GM21737 (cell line): ENCODE results near the gene TTC39B.
"Not testable (repeated sequence)": the region's sequence is repeated elsewhere in the genome, so short reads cannot be mapped to it uniquely, and the experiment has no call there.

Experiments
- ATAC-seq: cut with Tn5 transposase; IDR thresholded peaks from one replicate; pipeline ENCODE4 v1.9.1; 2021; ENCODE audit warnings: mild to moderate bottlenecking, moderate library complexity; ENCODE audit not compliant: unreplicated experiment

TTC39B gene

DNA sequence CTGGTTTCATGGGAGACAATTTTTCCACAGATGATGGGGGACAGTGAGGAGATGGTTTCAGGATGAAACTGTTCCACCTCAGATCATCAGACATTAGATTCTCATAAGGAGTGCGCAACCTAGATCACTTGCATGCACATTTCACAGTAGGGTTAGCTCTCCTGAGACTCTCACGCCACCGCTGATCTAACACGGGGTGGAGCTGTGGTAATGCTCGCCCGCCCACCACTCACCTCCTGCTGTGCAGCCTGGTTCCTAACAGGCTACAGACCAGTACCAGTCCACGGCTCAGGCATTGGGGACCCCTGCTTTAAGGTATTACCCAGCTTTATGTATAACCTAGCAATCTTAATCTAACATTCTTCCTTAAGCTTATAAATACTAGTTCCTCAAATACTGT lies 35.6 kb downstream of the TTC39B start:
- no peak for ATAC-seq

DNA sequence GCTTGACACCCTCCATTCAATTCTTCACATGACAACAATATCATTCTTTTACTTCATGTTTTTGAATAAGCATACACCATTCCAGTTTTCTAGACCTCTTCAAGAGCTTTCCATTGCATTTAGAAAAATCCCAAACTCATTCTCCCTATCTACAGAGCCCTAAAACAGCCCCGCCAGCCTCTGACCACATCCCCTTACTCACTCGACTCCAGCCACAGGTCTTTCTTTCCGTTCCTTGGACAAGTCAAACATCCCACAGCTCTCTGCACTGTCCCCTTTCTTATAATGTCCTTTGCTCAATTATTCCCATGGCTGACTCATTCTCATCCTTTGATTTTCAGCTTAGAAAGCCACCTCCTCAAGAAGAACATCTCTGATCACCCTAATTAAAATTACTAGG lies 38.2 kb downstream of the TTC39B start:
- ATAC-seq: no peak

DNA sequence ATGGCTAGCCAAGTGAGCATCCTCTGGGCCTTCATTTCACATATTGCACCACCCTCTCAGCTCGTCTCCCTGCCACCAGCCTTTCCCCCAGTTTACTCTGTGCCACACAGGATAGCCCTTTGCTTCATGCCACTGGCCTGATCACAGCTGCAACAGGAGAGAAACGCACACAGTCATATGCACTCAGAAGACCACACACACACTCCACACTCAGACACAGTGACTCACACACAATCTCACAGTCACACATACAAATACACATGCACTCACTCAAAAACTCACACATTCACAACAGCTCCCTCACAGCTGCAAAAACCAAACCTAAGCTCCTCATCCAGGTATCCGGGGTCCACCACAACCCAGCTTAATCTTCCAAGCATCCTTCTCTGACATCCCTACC lies 38.7 kb downstream of the TTC39B start:
- no peak for ATAC-seq

DNA sequence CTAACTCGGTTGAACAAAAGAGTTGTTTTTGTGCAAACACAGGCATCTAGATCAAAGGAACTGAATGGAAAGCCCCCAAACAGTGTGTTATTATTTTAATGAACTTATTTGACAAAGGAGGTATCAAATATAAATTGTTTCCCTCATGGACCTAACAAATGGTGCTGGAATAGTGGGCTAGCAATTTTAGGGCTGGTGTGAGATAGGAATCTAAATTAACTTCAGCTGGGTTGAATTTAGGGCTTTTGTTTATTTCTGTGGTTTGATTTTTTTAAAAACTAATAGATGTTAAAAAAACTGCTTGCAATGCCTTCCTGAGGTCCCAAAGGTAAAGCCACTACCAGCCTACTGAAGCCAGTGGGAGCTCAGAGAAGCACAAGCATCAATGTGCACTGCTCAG lies 42.1 kb downstream of the TTC39B start:
- ATAC-seq: no peak

DNA sequence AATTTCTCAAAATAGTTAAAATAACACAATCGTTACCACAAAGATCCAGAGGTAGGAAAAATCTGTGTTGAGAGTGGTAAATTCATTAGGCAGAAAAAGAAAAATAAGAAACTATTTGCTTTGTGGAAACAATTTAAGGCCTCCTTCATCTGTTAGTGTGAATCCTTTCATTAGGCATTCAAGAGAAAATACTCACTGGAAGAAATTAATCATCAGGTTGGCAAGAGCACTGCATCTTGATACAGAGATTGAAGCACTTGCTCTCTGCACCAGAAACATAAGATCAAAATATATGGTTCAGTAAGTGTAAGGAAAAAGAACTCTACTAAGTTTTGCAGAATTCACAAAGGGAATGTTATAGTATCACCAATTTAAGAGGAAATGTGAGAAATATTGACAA lies 44.4 kb downstream of the TTC39B start:
- no peak for ATAC-seq

DNA sequence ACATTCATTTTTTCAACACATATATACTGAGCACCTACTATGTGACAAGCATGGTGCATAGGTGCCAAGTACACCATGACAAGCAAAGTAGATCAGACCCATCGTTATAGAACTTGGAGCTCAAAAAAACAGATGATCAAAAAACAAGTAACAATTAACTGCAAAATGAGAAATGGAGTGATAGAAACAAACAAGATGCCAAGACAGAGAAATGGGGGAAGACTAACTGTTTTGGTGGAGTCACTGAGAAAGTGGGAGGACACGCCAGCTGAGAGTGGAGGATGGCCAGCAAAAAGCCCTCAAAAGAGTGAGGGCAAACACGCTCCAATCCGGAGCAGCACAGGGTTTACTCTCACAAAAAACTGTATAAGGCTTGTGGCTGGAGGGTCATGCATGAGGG lies 50.6 kb downstream of the TTC39B start:
- no peak for ATAC-seq

DNA sequence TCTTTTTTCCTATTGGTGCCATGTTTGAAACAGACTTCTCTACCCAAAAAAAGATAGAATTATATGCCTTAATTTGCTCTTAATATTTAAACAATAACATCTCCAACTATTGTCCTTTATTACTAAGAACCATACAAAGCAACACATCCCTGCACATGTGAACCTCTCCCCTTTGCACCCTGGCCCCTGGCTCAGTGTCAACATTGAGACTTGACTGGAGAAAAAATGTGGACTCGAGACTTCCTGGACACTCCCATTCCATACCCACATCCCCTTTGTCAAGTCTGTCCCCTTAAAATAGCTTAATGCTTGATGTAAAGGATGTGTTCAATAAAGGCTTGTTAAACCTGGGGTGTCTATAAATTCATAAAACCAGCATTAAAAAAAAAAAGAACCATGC lies 53.2 kb downstream of the TTC39B start:
- ATAC-seq: no peak

DNA sequence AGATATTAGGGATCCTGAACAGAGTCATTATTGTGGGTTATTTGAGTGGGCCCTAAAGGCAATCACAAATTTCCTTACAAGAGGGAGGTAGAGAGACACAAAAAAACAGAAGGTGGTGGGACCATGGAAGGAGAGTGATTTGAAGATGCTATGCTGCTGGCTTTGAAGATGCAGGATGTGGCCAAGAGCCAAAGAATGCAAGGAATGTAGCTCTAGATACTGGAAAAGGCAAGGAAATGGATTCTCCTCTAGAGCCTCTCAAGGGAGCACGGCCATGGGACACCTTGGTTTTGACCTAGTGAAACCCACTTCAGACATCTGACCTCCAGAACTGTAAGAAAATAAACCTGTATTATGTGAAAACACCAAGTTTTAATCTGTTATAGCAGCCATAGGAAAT lies 53.8 kb downstream of the TTC39B start:
- no peak for ATAC-seq

DNA sequence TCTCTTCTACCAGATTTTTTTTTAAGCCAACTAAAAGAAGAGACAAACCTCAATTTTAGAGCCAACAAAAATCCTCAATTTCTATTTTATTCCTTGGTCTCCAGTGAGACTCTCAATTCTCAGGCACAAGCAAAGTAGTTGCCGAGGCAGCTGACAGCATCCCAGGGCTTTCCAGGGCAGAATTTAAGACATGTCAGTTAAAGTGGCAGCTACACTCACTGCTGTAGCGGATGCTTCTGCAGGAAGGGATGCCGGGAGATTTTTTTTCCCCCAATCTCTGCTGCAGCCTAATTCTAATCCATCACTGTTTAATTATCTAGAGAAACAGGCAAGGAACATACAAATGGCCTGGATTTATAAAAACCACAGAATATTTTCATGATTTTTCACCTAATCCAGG lies 57.0 kb downstream of the TTC39B start:
- no peak for ATAC-seq

DNA sequence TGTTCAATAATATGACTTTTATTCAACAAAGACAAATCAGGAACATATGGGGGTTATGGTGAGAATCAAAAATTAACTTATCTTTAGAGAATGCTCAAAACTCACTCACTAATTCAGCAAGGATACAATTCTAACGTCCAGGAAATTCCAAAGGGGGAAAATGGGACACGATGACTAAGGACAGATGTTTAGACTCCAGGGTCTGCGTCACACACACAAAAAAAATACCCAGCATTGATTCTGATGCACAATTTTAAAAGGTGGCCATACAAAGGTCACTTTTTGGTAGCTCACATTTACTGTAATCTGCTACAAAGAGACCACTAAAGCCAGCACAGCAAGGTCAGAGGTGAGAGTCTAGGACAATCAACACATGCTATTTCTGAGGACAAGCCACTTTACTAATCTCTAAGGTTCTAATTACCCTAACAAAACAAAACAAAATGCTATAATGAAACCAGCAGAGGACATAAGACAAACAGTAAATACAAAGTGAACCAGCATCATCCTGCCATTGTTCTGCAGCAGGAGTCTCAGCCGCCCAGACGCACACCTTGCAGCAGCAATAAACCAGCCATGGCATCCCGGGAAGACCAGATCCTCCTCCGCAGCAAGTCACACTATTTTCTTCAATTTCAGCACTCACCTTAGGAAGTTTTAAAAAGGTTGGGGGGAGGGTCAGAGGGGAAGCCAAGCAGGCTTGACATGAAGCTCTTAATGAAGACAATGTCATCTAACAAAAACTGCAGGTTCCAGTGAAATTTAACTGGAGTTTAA lies 57.8 kb downstream of the TTC39B start:
- no peak for ATAC-seq

DNA sequence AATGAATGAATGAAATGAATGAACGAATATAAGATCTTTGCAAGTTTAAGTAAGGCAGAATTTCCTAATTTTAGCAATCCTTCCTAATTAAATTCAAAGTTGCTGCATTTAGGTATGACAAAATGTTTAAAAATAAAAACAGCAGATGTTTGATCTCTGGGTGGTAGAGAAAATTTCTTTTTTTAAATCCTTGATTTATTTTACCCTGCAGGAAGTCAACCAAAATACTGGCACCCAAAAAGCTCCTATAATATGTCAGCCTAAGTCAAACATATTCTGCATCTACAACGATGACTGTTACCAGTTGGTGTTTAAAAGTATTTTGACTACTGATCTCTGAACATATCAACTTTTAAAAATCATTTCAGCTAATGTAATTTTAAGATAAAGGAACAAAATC lies 58.4 kb downstream of the TTC39B start:
- no peak for ATAC-seq

DNA sequence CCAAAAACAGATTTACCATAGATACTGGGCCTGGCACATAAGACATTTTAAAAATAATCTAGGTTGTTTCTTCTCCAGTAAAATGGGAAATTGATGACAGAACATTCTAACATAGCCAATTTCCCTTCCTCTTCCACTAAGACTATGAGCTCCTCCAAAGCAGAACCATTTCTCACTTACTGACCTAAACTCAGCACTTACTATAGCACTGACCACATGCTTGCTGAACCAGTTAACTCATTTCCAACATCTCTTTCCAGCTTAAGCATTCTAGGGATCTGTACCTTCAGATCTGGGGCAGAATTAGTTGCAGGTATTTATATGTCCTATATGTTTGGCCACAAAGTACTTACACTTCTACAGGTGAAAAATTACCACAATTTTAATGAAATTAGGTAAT lies 58.9 kb downstream of the TTC39B start:
- no peak for ATAC-seq

DNA sequence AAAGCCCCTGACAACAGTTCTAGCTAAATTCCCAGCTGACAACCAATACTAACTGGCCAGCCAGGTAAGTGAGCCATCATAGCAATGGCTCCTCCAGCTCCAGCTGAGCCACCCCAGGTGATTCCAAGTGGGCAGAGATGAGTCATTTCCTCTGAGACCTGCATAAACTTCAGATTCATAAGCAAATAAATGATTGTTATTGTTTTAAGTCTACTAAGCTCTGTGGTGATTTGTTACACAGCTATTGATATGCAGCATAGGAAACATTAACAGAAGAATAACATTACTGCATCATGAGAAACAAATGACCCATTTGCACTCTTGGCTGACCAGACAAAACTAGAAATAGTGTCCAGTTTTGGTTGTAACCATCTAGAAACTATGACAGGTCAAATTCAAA lies 60.3 kb downstream of the TTC39B start:
- no peak for ATAC-seq

DNA sequence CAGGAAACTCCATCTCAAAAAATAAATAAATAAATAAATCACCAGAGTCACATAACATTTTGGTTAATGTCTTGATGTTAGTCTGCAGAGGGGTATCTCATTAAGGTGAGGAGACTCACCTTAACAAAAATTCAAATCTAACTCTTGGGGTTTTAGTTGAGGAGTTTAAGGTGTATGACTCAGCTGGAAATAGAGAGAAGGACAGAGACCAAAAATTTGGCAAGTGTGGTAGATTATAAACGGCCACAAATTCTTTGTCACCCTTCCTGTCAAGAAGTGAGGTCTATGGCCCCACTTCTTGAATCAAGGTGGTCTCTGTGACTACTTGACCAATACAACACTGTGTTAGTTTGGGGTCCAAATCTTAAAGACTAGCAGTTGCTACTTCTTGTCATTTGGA lies 60.8 kb downstream of the TTC39B start:
- ATAC-seq: no peak

DNA sequence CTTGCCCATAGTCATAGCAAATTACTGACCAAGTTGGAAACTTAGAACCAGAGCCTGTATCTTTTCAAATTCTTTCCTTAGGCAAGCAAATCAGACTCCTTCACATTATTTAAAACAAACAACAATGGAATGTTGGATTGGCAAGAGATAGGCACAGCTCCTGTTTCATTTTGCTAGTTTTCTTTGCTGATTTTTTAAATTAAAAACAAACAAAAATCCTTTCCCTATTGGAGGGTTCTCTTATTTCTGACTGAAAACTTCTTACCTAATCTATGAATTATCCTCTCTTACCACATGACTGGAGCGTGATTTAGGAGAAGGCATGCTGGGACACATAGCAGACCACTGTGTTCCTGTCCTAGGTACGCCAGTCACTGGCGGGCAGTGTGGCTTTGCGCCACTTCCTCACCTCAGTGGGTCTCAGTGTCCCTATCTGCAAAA lies 63.0 kb downstream of the TTC39B start:
- no peak for ATAC-seq

DNA sequence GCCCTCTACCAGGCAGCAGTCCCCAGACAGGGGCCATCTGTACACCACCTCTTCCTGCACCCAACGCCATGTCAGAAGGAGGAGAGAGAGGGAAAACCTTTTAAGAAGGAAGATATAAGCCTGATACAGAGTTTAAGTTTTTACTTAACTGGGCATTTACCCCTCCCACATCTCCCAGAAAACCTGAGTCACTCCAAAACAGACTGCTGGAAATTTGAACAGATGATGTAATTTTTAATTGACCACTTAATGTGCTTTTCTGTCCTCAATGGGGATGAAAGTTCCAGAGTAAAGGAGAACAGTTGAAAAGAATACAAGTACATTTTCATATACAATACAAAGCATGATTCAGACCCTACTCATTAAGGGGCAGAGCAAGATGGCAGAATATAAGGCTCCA lies 63.9 kb downstream of the TTC39B start:
- ATAC-seq: no peak

DNA sequence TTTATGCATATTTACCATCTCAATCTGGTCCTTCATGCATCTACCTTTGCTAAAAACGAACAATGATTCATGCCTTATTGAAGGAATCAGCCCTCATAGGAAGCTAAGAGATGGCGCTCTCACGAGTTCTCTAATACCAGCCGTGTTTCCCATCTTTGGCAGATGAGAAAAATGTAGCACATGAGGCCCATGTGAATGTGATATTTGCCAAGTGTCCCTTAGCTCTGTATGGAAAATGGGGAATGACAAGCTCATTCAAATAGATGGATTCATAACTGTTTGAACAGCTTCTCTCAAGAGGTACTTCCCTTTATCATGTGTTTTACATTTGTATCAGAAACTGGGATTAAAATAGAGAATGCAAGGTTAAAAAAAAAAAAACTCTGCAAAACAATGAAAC lies 66.1 kb downstream of the TTC39B start:
- ATAC-seq: no peak

DNA sequence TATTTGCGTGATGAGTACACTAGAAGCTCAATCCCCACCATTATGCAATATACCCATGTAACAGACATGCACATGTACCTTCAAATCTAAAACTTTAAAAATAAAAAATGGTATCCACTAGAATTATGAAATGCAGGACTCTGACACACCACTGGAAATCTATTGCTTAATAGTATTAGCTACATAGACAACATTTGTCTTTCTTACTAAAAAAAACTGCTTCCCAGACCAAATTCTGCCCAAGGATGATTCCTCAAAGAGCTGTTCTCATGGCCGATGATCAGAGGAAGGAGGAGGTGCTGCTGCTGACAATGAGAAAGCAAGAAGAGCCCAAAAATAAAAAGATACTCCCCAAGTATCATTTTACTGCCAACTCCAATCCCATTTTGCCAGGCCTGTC lies 67.2 kb downstream of the TTC39B start:
- no peak for ATAC-seq

DNA sequence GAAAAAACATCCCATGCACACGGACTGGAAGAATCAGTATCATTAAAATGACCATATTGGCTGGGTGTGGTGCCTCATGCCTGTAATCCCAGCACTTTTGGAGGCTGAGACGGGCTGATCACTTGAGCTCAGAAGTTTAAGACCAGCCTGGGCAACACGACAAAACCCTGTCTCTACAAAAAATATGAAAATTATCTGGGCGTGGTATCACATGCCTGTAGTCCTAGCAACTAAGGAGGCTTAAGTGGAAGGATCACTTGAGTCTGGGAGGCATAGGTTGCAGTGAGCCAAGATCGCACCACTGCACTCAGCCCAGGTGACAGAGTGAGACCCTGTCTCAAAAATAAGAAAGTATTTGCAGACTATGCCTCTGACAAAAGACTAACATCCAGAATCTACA lies 68.4 kb downstream of the TTC39B start:
- no peak for ATAC-seq

DNA sequence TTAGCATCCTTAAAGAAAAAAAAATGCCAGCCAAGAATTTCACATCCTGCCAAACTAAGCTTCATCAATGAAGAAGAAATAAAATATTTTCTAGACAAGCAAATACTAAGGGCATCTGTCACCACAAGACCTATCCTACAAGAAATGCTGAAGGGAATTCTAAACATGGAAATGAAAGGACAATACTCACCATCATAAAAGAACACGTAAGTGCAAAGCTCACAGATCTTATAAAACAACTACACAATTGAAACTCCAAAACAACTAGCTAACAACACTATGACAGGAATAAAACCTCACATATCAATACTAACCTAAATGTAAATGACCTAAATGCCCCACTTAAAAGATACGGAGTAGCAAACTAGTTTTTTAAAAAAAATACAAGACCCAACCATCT lies 71.4 kb downstream of the TTC39B start:
- ATAC-seq: no peak

DNA sequence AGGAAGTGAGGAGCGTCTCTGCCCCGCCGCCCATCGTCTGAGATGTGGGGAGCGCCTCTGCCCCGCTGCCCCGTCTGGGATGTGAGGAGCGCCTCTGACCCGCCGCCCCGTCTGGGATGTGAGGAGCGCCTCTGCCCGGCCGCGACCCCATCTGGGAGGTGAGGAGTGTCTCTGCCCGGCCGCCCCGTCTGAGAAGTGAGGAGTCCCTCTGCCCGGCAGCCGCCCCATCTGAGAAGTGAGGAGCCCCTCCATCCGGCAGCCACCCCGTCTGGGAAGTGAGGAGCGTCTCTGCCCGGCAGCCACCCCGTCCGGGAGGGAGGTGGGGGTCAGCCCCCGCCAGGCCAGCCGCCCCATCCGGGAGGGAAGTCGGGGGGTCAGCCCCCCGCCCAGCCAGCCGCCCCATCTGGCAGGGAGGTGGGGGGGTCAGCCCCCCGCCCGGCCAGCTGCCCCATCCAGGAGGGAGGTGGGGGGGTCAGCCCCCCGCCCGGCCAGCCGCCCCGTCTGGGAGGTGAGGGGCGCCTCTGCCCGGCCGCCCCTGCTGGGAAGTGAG lies 73.0 kb downstream of the TTC39B start:
- not testable (repeated sequence) for ATAC-seq

DNA sequence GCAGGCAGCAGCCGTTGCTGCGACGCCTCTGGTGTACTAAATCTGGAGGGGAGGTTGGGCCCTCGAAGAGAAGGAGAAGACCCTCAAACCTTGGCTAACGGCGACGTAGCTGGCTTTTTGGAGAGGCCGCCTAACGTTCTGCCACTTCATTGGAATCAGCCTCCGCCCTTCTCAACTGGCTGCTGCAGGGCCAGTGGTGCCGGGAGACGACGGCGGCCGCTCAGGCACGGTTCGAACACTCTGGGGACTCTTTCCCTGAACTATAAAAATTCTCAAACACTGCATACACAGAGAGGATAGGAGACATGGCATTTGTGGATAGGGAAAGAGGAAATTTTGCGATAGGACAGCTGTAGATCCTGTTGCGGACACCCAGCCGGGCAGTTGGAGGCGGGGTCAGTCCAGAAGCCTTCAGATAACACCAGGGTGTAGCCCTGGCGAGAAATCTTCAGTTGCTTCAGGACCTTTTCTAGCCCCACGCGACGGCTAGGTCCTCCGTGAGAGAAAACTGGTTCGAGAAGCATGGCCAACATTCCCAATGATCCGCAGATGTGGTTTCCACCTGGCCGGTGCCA lies 74.2 kb downstream of the TTC39B start:
- not testable (repeated sequence) for ATAC-seq
